IPS-NIHi7 (cell line): ENCODE measurements around the gene ASTN1.
A peak's percentile ranks its signal among the peaks of the same experiment; 100 is the strongest.

ENCODE experiments used
- DNase-seq: peaks from one replicate; pipeline ENCODE4 v3.0.0; 2012; ENCODE audit warnings: mixed read lengths; ENCODE audit errors: extremely low spot score

The ASTN1 gene

DNA sequence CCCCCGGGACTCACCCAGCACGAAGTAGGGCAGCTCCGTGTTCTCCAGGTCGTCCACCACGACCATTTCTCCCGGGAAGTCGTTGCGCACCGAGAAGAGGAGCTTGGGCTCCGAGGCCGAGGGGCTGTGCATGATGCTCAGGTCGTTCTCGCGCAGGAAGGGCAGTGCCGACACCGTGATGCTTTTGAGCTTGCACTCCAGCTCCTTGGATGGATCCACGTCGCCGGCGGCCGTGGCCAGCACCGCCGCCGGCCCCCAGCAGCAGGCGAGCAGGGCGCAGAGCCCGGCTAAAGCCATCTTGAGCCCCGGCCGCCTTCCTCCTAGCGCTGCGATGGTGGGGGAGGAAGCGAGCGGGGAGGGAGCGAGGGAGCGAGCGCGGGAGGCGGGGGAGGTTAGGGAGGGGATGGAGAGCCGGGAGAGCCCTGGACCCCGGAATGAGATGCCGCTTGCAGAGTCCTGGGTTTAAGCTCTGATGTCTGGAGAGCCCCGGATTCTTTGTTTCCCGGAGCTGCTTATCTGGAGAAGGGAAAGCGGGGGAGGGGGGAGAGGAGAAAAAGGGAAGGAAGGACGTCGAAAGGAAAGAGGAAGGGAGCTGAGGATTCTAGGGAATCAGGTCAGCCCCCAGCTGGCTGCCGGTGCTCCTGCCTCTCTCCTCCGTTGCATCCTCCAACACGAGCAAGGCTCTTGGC, at the start of gene ASTN1:
ASTN1 (minus strand) TSS at position 333 of the 689 bp plus-strand sequence; CDS start at position 297, 36 bp downstream.
- DNase-seq: peak; percentile 82

DNA sequence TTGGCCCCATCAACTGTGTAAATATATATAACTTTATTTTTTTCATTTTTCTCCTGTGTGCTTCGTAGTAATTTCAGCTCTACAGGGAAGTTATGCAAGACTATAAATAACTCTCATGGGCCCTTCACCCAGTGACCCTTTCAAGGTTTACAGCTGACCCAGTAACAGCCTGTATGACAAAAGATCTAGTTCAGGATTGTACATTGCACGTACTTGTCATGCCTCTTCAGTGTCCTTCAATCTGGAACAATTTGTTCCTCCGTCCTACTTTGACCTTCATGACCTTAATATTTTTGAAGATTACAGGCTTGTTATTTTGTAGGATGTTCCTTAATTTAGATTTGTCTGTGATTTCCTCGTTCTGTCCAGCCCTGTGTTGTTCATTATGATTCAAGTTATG, 46.7 kb upstream of the ASTN1 start:
- no peak for DNase-seq

GRCh38 chr1:177210071-177210470, 45.6 kb upstream of the ASTN1 start:
- DNase-seq: no peak

DNA sequence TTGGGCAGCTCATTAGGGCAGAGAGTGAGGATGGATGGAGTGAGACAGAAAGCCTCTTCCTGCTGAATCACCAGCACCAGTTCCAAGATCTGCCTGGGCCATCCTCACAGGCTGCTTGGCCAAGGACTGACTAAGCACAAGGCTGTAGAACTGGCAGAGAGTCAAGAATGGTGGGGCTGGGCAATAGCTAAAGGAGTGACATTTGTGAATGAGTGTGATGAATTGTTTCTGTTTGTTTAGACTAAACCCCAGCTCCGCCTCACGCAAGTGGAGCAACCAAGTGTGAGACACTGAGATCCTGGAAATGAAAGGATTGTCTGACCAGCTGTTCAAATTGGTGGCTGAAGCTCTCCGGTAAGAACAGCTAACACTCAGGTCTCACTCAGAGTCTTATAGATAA, 44.8 kb upstream of the ASTN1 start:
- DNase-seq: no peak

- no peak for DNase-seq
These were observed 44.4 kb upstream of the ASTN1 start for GRCh38 chr1:177208920-177209319.

- no peak for DNase-seq
These were observed 42.4 kb upstream of the ASTN1 start for GRCh38 chr1:177206831-177207355.

- DNase-seq: no peak
These were observed 35.8 kb upstream of the ASTN1 start for GRCh38 chr1:177200290-177200689.

GRCh38 chr1:177198243-177198642, 33.7 kb upstream of the ASTN1 start:
- DNase-seq: no peak

DNA sequence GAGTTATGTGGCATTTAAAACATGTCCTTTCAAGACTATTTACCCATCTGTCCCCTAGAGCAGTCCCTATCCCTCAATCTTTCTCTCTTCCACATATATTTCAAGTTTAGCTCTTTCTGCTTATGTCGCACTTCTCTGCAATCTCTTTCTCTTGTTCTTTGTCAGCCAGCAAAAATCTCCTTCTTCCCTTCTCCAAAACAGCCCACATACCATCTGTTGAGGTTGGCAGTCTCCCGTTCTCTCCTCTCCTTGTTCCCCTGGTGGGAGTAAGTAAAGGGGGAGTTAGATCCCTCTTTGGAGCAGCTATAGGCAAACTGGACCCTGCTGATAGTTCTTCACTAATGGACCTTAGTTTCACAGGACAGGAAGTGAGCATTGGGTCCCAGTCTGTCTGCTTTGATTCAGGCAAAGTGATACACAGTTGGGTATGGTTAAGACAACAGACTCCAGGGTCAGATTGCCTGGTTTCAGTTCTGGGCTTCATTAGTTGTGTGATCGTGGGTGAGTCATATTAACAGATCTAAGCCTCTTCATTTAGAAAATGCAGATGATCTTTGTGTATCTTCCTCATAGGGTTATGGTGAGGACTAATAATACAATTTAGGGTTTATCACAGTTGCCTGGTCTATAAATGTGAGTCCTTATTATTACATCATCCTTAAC, 25.9 kb upstream of the ASTN1 start:
- no peak for DNase-seq

DNA sequence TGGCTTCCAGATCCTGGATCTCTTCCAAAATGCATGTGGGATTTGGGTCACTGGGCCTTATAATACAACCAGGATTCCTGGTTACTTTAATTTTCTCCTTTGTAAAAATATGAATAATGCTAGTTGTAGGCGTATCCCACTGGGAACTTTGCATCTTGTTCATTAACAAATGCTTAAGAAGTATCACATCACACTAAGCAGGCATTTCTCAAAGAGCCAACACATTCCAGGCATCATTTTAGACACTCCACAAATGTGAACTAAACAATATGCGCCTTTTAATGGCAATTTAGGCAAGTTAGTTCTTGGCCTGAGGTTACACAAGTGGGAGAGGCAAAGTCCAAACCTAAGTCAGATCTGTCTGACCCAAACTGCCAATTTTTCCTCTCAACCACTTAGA, 22.1 kb upstream of the ASTN1 start:
- DNase-seq: no peak

DNA sequence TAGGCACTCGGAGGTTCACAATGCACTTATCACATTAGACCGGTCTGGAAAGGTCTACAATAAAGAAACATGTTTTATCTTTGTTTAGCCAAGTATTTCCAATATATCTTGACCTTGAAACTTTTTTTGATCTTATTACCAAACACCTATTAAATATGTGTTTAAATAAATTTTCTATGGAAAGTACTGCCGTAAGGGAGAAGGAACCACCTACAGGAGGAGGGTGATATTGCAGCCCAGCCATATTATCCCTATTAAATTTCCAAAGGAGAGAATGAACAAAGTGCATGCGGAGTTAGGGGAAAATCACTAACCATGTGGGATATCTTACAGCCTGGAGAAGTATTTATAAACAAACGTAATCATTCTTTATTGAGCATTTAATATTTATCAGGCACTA, 20.7 kb upstream of the ASTN1 start:
- DNase-seq: no peak

- DNase-seq: no peak
These were observed 19.3 kb upstream of the ASTN1 start for GRCh38 chr1:177183836-177184235.

DNA sequence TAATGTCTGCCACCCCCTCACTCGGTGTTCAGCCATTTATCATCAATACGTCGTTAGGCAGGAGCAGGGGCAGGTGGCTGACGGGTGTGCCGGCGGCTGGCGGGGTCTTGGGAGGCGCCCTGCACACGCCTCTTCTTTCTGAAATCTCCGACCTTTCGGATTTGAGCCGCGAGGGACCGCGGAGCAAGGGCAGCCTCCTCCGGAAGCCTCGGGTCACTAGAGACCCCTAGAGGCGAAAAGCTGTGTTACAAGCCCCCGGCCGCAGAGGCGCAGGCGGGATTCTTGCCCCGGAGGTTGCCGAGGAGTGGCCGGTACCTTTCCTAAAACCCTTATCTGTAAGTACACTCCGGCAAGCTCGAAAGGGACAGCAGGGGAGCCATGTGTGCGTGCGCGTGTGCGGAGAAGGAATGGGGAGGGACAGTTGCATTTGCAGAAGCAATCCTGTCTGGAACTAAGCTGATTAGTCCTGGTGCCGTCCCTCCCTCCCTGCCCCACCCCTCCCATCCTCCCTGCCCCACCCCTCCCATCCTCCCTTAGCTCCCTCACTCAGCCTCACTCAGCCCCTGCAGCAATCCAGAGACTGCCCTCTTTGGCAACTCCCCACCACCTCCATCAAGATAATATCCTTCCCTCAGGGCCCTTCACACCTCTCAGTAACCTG, 17.2 kb upstream of the ASTN1 start:
- DNase-seq: peak; percentile 87

GRCh38 chr1:177181280-177181630, 16.7 kb upstream of the ASTN1 start:
- DNase-seq: peak; percentile 31

- no peak for DNase-seq
These were observed 10.6 kb upstream of the ASTN1 start for GRCh38 chr1:177174921-177175634.

- no peak for DNase-seq
These were observed 9.5 kb upstream of the ASTN1 start for GRCh38 chr1:177173976-177174375.

DNA sequence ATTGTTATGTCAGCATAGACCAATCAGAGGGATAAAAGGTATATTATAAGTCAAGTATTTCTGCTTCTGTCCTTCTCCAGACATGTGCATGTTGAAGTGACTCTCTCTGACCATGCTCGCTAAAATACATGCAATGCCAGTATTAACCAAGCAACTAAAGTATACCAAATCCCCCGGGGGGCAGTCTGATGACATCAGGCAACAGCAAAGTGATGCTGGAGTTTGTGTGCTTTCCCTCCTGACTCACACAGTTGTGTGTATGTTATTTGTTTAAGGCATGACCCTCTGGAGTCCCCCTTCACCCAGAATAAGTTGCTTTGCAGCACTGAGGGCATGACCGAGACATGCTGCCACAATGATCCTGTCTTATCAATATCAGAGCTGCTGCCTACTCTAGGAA, 8.4 kb upstream of the ASTN1 start:
- DNase-seq: no peak

DNA sequence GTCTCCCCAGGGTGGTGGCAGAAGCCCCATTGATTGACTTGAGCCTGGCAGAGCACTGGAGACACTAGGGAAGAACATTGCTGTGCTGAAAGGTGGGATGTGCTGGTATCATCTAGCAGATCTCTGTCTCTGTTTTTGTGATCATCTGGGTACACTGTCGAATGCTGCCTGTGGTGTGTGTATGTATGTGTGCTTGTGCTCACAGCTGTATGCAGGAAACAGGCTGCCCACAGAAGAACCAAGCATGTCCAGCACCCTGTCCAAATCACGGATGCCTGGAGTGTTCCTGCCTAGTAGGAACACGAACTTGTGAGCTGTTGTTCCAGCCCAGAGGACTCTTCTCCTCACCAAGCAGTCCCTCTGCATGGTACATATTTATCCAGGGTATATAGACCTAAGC, 7.8 kb upstream of the ASTN1 start:
- DNase-seq: no peak

GRCh38 chr1:177171536-177172123, 7.1 kb upstream of the ASTN1 start:
- DNase-seq: no peak

- peak; percentile 87 for DNase-seq
These were observed 6.4 kb upstream of the ASTN1 start, which contains the start of gene BRINP2 for GRCh38 chr1:177170756-177171535. Gene BRINP2 (plus strand): TSS chr1:177170958. CDS start chr1:177229877, 58,919 bp downstream.

DNA sequence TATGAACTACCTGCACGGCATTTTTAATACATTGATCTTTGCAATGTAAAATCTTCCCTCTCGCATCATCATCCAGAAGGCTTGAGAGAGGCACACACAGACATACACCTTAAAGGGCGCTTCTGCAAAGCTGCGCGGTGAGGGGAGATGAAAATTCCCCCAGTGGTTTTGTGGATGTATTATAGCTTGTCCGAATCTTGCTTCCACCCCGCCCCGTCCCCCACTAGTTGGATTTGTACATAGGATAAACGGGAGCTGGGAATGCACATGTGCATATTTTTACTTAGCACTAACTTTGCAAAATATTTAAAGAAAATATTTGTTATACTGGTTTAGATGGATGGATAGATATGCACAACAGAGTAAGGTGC, 542 bp upstream of the ASTN1 start:
- no peak for DNase-seq
